GM18870 (cell line): Measurements from ENCODE around the gene RXRB.

Source experiments
- ATAC-seq: cut with Tn5 transposase; IDR thresholded peaks from one replicate; pipeline ENCODE4 v1.9.1; 2021; ENCODE audit warnings: moderate library complexity; ENCODE audit not compliant: unreplicated experiment

The RXRB gene

GRCh38 chr6:33177552-33178446 lies 22.7 kb downstream of the RXRB start:
- ATAC-seq, result no peak

- no peak for ATAC-seq
These were observed 23.6 kb downstream of the RXRB start for GRCh38 chr6:33176906-33177305.

GRCh38 chr6:33175436-33176069 lies 24.9 kb downstream of the RXRB start:
- ATAC-seq, result no peak

- ATAC-seq, result no peak
These were observed 25.7 kb downstream of the RXRB start for GRCh38 chr6:33174784-33175183.

GRCh38 chr6:33173535-33174180 lies 26.8 kb downstream of the RXRB start:
- no peak for ATAC-seq

GRCh38 chr6:33172688-33173534 lies 27.6 kb downstream of the RXRB start:
- ATAC-seq, result no peak

GRCh38 chr6:33171880-33172687 lies 28.4 kb downstream of the RXRB start:
- no peak for ATAC-seq

GRCh38 chr6:33171016-33171879 lies 29.2 kb downstream of the RXRB start:
- no peak for ATAC-seq

- no peak for ATAC-seq
These were observed 30.1 kb downstream of the RXRB start for GRCh38 chr6:33170176-33171015.

GRCh38 chr6:33169291-33170175 lies 30.9 kb downstream of the RXRB start:
- ATAC-seq, result no peak

- ATAC-seq, result no peak
These were observed 31.8 kb downstream of the RXRB start for GRCh38 chr6:33168639-33169038.

- ATAC-seq, result no peak
These were observed 32.2 kb downstream of the RXRB start for GRCh38 chr6:33168284-33168601.

- ATAC-seq, result no peak
These were observed 32.8 kb downstream of the RXRB start for GRCh38 chr6:33167374-33168283.

GRCh38 chr6:33166811-33167210 lies 33.7 kb downstream of the RXRB start:
- ATAC-seq, result no peak

GRCh38 chr6:33166363-33166762 lies 34.1 kb downstream of the RXRB start:
- ATAC-seq, result no peak

GRCh38 chr6:33165581-33166258 lies 34.7 kb downstream of the RXRB start:
- no peak for ATAC-seq
